Gastroesophageal sphincter (tissue), 3 donors: ENCODE measurements around the gene USP24.

Experiments used
- CTCF ChIP-seq, 4 experiments: fragments of 200-600 bp in 2 of 4; fragments of 450-650 bp in 2 of 4; sonication (generic) in 1 of 4; IDR thresholded peaks; one replicate each; pipeline ENCODE4 v1.5.1; 2017 to 2019; ENCODE audit warnings: antibody characterized with exemption in 4 of 4, mild to moderate bottlenecking in 2 of 4, moderate library complexity in 2 of 4
- POLR2A ChIP-seq, 2 donors: fragments of 450-650 bp; IDR thresholded peaks; one replicate each; pipeline ENCODE4 v1.6.1; 2017; ENCODE audit warnings: antibody characterized with exemption in 2 of 2, mild to moderate bottlenecking in 2 of 2, moderate library complexity in 1 of 2
- POLR2AphosphoS5 ChIP-seq: sonication (generic); formaldehyde crosslinking; IDR thresholded peaks from one replicate; pipeline ENCODE4 v1.6.1; 2017; ENCODE audit warnings: antibody characterized with exemption

- TF ChIP-seq CTCF (IDR thresholded peaks at IDR 0.05) (no peak), POLR2AphosphoS5 (no peak), POLR2A (IDR thresholded peaks at IDR 0.05) (no peak)
These were observed 96.4 kb downstream of the USP24 start for GRCh38 chr1:55118651-55119329.
